GM19467 (cell line): ENCODE measurements around the gene NMRAL1.

Source experiments
- ATAC-seq: cut with Tn5 transposase; IDR thresholded peaks from one replicate; pipeline ENCODE4 v1.9.1; 2021; ENCODE audit warnings: mild to moderate bottlenecking, moderate library complexity; ENCODE audit not compliant: unreplicated experiment

NMRAL1 gene

GRCh38 chr16:4505356-4506147 is 31.1 kb upstream of the NMRAL1 start:
- ATAC-seq: peak; percentile 71

GRCh38 chr16:4501071-4501478 is 26.6 kb upstream of the NMRAL1 start:
- no peak for ATAC-seq

GRCh38 chr16:4500272-4500671 is 25.8 kb upstream of the NMRAL1 start:
- ATAC-seq: no peak

GRCh38 chr16:4499196-4499555 is 24.8 kb upstream of the NMRAL1 start:
- no peak for ATAC-seq

GRCh38 chr16:4498546-4499195 is 24.2 kb upstream of the NMRAL1 start:
- no peak for ATAC-seq

- no peak for ATAC-seq
Observed at GRCh38 chr16:4496305-4496704, 21.9 kb upstream of the NMRAL1 start.

GRCh38 chr16:4495766-4496165 is 21.3 kb upstream of the NMRAL1 start:
- ATAC-seq: no peak

- ATAC-seq: no peak
Observed at GRCh38 chr16:4494746-4495490, 20.5 kb upstream of the NMRAL1 start.

GRCh38 chr16:4491898-4492297 is 17.5 kb upstream of the NMRAL1 start:
- ATAC-seq: no peak

GRCh38 chr16:4489030-4489429 is 14.6 kb upstream of the NMRAL1 start:
- ATAC-seq: no peak

- no peak for ATAC-seq
Observed at GRCh38 chr16:4488499-4488967, 14.1 kb upstream of the NMRAL1 start.

- ATAC-seq: no peak
Observed at GRCh38 chr16:4487955-4488498, 13.6 kb upstream of the NMRAL1 start.

- no peak for ATAC-seq
Observed at GRCh38 chr16:4486126-4486893, 11.9 kb upstream of the NMRAL1 start.

- no peak for ATAC-seq
Observed at GRCh38 chr16:4481963-4482362, 7.5 kb upstream of the NMRAL1 start.

- ATAC-seq: no peak
Observed at GRCh38 chr16:4481526-4481925, 7.1 kb upstream of the NMRAL1 start.

- no peak for ATAC-seq
Observed at GRCh38 chr16:4477966-4478365, 3.5 kb upstream of the NMRAL1 start.

- peak; percentile 78 for ATAC-seq
Observed at GRCh38 chr16:4475880-4476788, 1.7 kb upstream of the NMRAL1 start, which contains the start of gene HMOX2. TSS of gene HMOX2 (plus strand) at chr16:4476398. CDS start at chr16:4505525, 29,127 bp downstream.

GRCh38 chr16:4472880-4473279 is 1.5 kb downstream of the NMRAL1 start:
- no peak for ATAC-seq

GRCh38 chr16:4471869-4472268 is 2.6 kb downstream of the NMRAL1 start:
- ATAC-seq: no peak

GRCh38 chr16:4468972-4469371 is 5.5 kb downstream of the NMRAL1 start:
- ATAC-seq: no peak
